Testis (tissue), 3 donors: ENCODE data around the gene CFLAR. TPM values are rescaled to one million over a fixed set of nuclear protein-coding genes. Genes with fewer than 3 reads are reported as not detected.

Experiments used
- DNase-seq: peaks from one replicate; pipeline ENCODE4 v3.0.0-alpha.2; 2019
- H3K27ac ChIP-seq, 2 donors: fragments of 200-600 bp; sonication (generic); one replicate each; pipeline ENCODE4 v1.5.1; 2019
- H3K27me3 ChIP-seq: fragments of 200-600 bp; sonication (generic); one replicate; pipeline ENCODE4 v1.5.1; 2019
- H3K36me3 ChIP-seq: fragments of 200-600 bp; sonication (generic); one replicate; pipeline ENCODE4 v1.5.1; 2017; ENCODE audit warnings: low read depth; ENCODE audit errors: missing control alignments
- H3K4me1 ChIP-seq: fragments of 200-600 bp; sonication (generic); one replicate; pipeline ENCODE4 v1.5.1; 2019
- H3K4me3 ChIP-seq, 2 donors: fragments of 200-600 bp; sonication (generic); one replicate each; pipeline ENCODE4 v1.5.1; 2017 to 2019
- H3K9me3 ChIP-seq: fragments of 200-600 bp; sonication (generic); one replicate; pipeline ENCODE4 v1.5.1; 2017
- CTCF ChIP-seq, 3 experiments: fragments of 450-650 bp in 2 of 3; fragments of 200-600 bp in 1 of 3; sonication (generic) in 1 of 3; IDR thresholded peaks; one replicate each; pipeline ENCODE4 v1.5.1; 2016 to 2019; ENCODE audit warnings: antibody characterized with exemption in 3 of 3, mild to moderate bottlenecking in 2 of 3, moderate library complexity in 1 of 3
- POLR2A ChIP-seq: fragments of 450-650 bp; IDR thresholded peaks from one replicate; pipeline ENCODE4 v1.6.1; 2017; ENCODE audit warnings: antibody characterized with exemption, mild to moderate bottlenecking, moderate library complexity
- WGBS, 2 donors: methylation state at CpG; one replicate each; pipeline ENCODE4 v1.1.5; 2018; 5-methylcytosine and 5-hydroxymethylcytosine counted together
- intact Hi-C: fragments of 100-400 bp; cut with DNase I; formaldehyde crosslinking; loops from one replicate; pipeline ENCODE4 v1.15.1; 2023; ENCODE audit warnings: low total_unique reads
- polyA plus RNA-seq: library from polyadenylated mRNA; stranded (reverse); fragments of 350-450 nt; fragmentation: Illumina TruSeq; extraction: RNeasy Lipid Tissue Mini Kit (QIAGEN cat#74804); gene quantifications from one replicate; pipeline ENCODE4 v1.2.3, GENCODE V29; 2014; ENCODE audit warnings: low read depth, low replicate concordance; ENCODE audit not compliant: insufficient read depth
- total RNA-seq, 2 donors: library from RNA; depleted of rRNA; stranded (reverse); fragments of >200 nt; gene quantifications; one replicate each; pipeline ENCODE4 v1.2.3, GENCODE V29; 2016

CFLAR gene
- total and polyA plus RNA-seq, 3 donors from 2014 or later = 51.1 to 137 (median 117) TPM

- TF ChIP-seq POLR2A = no peak
- no peak for TF ChIP-seq CTCF (IDR thresholded peaks at IDR 0.05)
- no peak for DNase-seq
- H3K27me3 ChIP-seq = no peaks in the 10 kb centered on the region
- intact Hi-C loops = no loop called here
- WGBS, 2 donors = 95% methylated on average over 3 of the region's 3 CpGs
- no peak overlapping the region for H3K4me3 ChIP-seq
- no peaks in the 10 kb centered on the region for H3K9me3 ChIP-seq
- H3K27ac ChIP-seq = no peak overlapping the region
- H3K4me1 ChIP-seq = no peaks in the 10 kb centered on the region
- no peaks in the 10 kb centered on the region for H3K36me3 ChIP-seq
These were observed 15.5 kb upstream of the CFLAR start for GRCh38 chr2:201100497-201100896.

- Histone ChIP-seq H3K27ac (no peak overlapping the region), H3K27me3 (no peaks in the 10 kb centered on the region), H3K36me3 (no peaks in the 10 kb centered on the region), H3K4me3 (no peak overlapping the region), H3K9me3 (no peaks in the 10 kb centered on the region), H3K4me1 (no peaks in the 10 kb centered on the region)
- no peak for DNase-seq
- no peak for TF ChIP-seq CTCF (IDR thresholded peaks at IDR 0.05)
- TF ChIP-seq POLR2A = no peak
- WGBS, 2 donors = 92 to 100% methylated on average over 1 of the region's 1 CpG
- intact Hi-C loops = no loop called here
These were observed 10.2 kb upstream of the CFLAR start for GRCh38 chr2:201105759-201106158.

GRCh38 chr2:201107624-201108023 is 8.3 kb upstream of the CFLAR start:
- intact Hi-C loops = no loop called here
- WGBS, 2 donors = 89 to 93% methylated on average over 2 of the region's 2 CpGs

GRCh38 chr2:201108341-201108740 is 7.6 kb upstream of the CFLAR start:
- intact Hi-C loops = no loop called here
- H3K27ac ChIP-seq = no peak overlapping the region
- no peaks in the 10 kb centered on the region for H3K36me3 ChIP-seq
- no peaks in the 10 kb centered on the region for H3K27me3 ChIP-seq
- no peak for DNase-seq
- no peak overlapping the region for H3K4me3 ChIP-seq
- no peaks in the 10 kb centered on the region for H3K4me1 ChIP-seq
- WGBS, 2 donors = 88 to 96% methylated on average over 2 of the region's 2 CpGs
- TF ChIP-seq POLR2A (no peak), CTCF (IDR thresholded peaks at IDR 0.05) (no peak)
- H3K9me3 ChIP-seq = no peaks in the 10 kb centered on the region

More at GRCh38 chr2:201107624-201108023, 8.3 kb upstream of the CFLAR start:
- H3K27me3 ChIP-seq = no peaks in the 10 kb centered on the region
- H3K4me3 ChIP-seq = no peak overlapping the region
- no peak for TF ChIP-seq CTCF (IDR thresholded peaks at IDR 0.05)
- TF ChIP-seq POLR2A = no peak
- no peak overlapping the region for H3K27ac ChIP-seq
- H3K36me3 ChIP-seq = no peaks in the 10 kb centered on the region
- no peak for DNase-seq
- H3K9me3 ChIP-seq = no peaks in the 10 kb centered on the region
- no peaks in the 10 kb centered on the region for H3K4me1 ChIP-seq

- no peaks in the 10 kb centered on the region for H3K9me3 ChIP-seq
- no peaks in the 10 kb centered on the region for H3K36me3 ChIP-seq
- TF ChIP-seq CTCF (IDR thresholded peaks at IDR 0.05) (no peak), POLR2A (no peak)
- intact Hi-C loops = no loop called here
- 90 to 93% methylated on average over 4 of the region's 4 CpGs for WGBS, 2 donors
- no peaks in the 10 kb centered on the region for H3K4me1 ChIP-seq
- H3K4me3 ChIP-seq = no peak overlapping the region
- no peak overlapping the region for H3K27ac ChIP-seq
- no peak for DNase-seq
- no peaks in the 10 kb centered on the region for H3K27me3 ChIP-seq
These were observed 6.8 kb upstream of the CFLAR start for GRCh38 chr2:201109186-201109585.
